Hypothalamus (tissue), 51 donors: Measurements from ENCODE around the gene AGBL4.
"Not testable (repeated sequence)": the region's sequence is repeated elsewhere in the genome, so short reads cannot be mapped to it uniquely, and the experiment has no call there.

Source experiments
- DNase-seq, 51 donors: peaks; one replicate each; lab custom pipeline; 2025; lab: John Stamatoyannopoulos, UW

The AGBL4 gene

DNA sequence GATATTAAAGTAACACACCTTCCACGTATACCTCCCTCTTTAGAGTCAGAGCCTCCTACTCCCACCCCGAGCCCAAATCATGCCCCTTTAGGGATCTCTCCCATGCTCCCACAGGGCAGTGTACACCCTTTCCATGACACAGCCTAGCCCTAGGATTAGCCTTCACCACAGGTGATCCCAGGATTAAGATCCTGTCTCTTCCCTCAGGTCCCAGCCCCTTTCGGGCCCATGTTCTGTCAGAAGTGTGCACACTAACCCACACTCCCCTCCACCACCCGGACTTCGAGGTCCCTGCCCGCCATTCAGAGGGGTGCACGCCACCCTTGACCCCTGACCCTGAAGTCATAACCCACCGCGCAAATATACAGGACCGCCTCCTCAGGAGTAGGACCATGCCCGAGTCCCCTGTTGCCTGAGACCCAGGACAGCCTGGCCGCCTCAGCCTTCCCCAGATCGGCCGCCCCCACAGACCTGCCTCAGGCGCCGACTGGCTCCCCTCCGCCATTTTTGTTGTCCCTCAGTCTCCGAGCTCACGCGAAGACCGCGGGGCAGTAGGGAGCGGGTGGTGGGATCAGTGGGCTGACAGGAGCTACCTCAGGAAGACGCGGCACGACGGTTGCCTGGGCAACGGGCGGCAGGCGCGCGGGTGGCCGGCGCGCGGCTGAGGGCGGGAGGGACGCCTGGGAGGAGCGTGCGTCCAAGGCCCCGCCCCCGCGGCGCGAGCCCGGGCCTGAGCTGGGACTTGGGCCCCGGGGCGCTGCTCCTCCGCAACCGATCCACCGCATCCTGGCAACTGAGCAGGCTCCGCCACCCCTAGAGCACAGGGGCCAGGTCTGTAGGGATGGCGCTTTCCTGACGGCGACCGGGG lies at the start of gene AGBL4:
Gene AGBL4, minus strand, starts transcription at position 663 of the 868 bp plus-strand sequence.
- DNase-seq, result peak in 41 of 51 donors; percentile 4 to 76 (median 54)

DNA sequence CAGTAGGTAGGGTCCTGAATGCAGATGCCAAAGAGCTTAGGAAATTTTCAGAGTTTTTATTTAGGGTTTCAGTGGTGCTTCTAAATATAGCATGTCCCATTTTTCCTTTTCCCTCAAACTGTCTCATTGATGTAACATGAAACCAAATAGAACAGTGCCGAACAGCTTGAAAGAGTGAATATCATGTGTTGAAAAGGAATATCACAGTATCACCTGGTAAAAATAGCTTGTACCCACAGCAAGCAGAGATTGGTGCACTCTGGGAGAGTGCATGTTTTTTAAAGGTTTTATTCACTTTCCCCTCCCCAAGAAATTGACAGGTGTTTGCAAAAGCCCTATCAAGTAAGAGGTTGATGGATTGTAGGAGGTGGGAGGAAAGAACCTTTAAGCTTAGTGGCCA lies 43.1 kb upstream of the AGBL4 start:
- DNase-seq, result no peak

DNA sequence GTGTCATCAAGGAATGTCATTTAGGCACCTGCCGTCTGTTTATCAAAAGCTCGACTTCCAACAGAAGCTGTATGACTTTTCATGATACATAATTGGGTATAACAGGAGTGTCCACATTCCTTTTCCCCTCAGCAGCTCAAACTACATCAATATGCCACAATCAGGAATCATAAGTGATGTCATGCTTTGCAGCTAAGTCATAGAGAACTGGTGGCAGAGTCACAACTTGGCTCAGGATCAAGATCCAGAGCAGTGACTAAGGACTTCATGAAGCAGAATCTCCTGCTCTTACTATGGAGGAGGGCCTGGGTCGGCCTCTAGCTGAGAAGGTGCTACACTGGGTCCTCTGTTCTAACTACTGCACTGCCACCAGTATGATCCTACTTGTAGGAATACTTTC lies 36.5 kb upstream of the AGBL4 start:
- DNase-seq, result peak in 1 of 51 donors; percentile 27

DNA sequence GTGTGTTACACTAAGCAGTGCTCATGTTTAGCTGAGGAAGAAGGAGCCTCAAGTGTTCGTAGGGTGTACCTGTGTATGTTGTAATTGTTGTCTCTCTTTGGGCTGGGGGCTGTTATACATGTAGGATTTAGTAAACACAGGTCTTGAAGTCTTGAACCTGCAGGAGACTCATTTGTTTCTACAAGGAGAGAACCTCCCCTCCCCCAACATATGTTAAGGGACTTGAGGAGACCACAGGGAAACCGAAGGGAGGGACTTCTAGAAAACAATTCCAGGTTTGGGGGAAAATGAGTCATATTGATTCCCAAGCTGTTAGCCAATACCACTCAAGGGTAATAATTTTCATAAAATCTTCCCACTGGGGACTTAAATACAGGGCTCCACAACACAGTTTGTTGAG lies 25.0 kb upstream of the AGBL4 start:
- no peak for DNase-seq

DNA sequence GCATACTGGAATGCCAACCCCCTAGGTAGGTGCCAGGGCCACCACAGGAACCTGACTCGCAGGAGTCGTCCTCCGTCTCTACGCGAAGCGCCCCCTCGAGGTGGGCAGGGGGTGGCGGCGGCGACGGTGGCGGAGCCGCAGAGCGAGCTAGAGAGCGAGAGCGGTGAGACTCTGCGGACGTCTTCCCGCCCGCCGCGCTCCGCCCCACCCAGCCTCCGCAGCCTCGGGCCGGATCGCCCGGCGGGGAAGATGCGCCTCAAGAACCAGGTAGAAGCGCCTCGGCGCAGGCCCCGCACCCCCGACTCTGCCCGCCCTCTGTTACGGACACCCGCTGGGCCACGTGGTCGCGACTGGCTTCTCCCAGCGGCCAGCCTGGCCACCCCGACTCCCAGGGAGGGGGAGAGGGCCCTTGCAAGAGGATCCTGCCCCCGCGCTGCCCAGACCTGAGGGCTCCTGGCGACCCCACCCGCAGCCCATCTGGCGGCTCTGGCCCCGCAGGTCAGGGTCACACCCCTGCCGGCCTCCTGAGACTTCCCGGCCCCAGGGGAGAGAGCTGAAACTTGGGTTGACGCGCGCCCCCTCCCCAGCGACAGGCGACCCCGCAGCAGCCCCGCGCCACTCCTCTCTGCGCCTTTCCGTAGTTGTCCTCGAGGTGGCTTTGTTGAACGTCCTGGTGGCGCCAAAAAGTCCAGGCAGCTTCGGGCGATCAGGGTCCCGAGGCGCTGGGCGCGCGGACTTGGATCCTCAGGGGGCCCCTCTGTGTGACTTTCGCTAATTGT lies 24.4 kb upstream of the AGBL4 start:
- peak in 22 of 51 donors; percentile 3 to 61 (median 10) for DNase-seq

DNA sequence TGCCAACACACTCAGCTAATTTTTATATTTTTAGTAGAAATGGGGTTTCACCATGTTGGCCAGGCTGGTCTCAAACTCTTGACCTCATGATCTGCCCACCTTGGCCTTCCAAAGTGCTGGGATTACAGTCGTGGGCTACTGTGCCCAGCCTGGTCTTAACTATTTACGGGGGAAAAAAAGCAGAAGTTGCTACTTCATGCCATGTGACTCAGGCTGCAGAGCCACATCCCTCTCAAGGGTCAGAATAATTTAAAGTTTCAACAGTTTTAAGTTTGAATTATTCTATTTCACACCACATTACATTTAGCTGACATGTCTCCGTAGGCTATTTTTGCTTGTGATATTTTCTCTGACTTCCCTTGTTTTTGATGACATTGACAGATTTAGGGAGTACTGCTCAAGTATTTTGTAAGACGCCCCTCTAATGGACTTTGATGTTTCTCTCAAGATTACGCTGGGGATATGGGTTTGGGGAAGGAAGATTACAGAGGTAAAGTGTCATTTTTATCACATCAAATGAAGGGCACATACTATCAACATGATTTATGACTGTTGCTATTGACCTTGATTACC lies 14.6 kb upstream of the AGBL4 start:
- no peak for DNase-seq

DNA sequence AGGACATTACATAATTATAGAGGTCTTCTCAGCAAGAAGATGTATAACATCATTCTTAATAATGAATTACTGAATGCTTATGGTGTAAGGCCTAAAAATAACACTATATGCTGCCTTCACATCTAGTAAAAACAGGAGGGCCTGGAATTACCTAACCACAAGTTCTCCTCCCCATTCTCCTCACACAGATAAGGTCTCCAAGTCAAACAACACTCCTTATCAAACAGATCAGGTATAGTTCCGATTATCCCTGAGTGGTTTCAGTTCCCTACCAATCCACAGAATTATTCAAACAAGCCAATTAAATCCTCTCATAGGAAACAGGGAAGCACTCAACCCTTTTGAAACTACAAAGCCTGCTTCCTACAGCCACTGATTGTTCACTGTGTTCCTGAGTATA lies 4.0 kb upstream of the AGBL4 start:
- no peak for DNase-seq

DNA sequence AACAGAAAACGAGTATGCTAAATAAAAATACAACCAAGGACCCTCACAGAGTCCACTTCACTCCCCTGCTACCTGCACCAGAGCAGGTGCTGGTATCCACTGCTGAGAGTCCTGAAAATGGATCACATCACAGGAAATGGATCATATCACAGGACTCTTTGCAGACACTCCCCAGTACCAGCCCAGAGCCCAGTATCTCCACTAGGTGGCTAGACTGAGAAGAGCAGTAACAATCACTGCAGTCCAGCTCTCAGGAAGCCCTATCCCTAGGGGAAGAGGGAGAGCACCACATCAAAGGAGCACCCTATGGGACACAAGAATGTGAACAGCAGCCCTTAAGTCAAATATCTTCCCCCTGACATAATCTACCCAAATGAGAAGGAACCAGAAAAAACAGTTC lies 28.0 kb downstream of the AGBL4 start:
- DNase-seq, result no peak

DNA sequence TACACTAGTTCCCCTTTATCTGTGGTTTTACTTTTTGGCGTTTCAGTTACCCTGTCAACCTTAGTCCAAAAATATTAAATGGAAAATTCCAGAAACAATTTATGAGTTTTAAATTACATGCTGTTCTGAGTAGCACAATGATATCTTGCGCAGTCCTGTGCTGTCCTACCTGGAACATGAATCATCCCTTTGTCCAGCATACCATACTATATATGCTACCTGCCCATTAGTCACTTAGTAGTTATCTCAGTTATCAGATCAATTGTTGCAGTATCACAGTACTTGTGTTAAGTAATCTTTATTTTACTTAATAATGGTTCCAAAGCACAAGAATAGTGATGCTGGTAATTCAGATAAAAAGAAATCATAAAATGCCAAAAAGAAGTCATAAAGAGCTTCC lies 52.7 kb downstream of the AGBL4 start:
- DNase-seq, result no peak

DNA sequence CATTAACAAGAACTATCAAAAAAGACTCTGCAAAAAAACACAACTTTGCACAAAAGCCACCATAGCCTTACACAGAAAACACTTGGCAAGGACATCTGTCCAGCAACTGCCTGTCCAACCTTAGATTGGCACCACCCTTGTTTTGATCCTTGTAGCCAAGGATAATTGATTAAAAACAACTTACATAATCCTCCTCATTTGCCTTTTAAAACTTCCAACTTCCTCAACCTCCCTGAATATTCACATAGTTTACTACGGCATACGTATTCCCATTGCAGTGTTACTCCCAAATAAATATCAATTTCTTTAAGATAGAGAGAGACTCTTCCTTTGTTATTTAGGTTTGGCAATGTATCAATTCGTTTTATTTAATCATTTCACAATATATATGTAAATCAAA lies 72.4 kb downstream of the AGBL4 start:
- DNase-seq, result no peak

DNA sequence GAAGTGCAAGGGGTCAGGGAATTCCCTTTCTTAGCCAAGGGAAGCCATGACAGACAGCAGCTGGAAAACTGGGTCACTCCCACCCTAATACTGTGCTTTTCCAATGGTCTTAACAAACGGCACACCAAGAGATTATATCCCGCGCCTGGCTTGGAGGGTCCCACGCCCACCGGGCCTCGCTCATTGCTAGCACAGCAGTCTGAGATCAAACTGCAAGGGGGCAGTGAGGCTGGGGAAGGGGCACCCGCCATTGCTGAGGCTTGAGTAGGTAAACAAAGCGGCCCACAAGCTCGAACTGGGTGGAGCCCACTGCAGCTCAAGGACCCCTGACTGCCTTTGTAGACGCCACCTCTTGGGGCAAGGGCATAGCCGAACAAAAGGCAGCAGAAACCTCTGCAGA lies 108.5 kb downstream of the AGBL4 start:
- DNase-seq, result not testable (repeated sequence)

DNA sequence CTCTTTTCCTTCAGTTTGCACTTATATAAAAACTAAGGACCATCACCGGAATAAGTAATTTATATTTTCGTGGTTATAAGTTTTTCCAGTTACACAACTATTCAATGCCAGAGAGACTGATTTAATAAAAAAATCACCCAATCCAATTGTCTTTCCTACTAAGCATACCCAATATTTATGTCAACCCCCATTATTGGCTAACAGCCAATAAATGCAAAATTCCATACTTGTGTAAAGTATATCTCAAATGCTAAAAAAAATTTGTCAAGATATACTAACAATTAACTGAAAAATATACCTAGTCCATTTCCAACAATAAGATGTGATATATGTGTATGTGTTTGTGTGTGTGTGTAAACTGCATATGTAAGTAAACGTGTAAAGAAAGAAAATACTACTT lies 117.4 kb downstream of the AGBL4 start:
- DNase-seq, result no peak

DNA sequence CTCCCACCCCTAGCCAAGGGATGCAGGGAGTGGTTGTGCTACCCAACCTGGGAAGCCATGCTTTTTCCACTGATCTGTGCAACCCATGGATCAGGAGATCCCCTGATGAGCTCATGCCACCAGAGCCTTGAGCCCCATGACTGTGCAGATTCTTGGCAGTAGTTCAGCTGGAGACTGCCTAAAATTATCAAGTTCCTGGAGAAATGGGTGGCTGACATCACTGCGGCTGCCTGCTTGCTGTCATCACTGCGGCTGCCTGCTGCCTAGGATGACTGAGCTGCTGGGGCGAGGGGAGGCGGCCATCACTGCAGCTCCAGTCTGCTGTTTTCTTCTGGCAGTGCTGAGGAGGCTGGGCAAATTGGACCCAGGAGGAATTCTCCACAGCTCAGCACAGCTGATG lies 159.2 kb downstream of the AGBL4 start:
- DNase-seq, result no peak

DNA sequence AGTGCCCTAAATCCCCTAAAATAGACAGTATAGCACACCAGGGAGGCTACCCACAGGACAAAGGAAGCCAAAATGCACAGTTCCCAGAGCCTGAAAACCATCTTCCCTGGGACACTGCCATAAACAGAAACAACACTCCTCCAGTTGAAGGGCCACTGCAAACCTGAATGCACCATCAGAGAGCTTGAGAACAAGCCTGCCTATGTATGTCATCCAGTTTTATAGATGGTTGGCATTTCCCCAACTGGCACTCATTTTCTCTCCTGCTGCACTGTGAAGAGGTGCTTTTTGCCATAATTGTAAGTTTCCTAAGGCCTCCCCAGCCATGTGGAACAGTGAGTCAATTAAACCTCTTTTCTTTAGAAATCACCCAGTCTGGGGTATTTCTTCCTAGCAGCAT lies 169.0 kb downstream of the AGBL4 start:
- no peak for DNase-seq

DNA sequence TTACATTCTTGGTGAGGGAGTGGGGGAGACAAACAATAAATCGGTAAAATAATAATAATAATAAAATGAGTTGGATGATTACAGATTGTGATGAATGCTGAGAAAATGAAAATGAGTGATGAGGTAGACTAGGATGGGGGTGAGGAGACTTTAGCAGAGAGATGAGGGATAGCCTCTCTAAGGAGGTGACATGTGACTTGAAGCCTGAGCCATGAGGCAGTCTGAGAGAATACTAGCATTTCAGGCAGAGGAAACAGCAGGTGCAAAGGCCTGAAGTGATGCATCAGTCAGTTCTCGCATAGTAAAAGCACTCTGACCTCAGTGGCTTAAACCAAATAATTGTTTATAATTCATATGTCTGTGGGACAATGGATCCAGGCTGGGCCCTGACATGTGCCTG lies 181.2 kb downstream of the AGBL4 start:
- DNase-seq, result no peak

DNA sequence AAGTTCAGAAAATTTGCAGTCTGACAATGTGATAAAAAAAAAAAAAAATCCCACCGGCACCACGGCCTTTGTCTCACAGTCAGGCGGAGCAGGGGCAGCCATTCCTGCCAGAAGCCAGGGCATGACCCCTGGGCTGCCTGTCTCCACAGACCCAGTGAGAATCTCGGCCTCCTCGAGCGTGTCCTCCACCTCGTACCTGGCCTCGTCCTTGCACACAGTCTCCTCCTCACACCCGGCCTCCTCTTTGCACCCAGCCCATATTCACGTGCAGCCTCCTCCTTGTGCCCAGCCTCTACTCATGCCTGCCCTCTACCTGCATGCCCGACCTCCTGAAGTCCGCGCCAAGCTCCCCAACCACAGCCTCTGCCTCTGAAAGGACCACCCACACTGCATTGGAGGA lies 182.0 kb downstream of the AGBL4 start:
- DNase-seq, result no peak

DNA sequence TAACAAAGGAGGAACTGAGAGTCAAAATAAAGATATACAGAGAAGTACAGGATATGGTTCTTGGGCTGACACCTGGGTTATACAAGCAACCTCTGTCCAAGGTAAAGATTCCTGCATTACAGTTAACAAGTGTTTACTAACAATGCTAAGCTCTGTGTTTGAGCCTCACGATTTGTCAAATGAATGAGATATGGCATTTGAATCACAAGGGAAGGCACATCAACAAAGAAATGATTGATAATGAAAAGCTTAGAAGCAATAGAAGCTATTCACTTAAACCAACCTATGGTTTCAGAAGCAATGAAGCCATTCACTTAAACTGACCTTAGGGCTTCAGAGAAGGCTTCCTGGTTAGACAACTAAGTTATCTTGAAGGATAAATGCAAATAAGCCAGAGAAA lies 199.5 kb downstream of the AGBL4 start:
- DNase-seq, result no peak

DNA sequence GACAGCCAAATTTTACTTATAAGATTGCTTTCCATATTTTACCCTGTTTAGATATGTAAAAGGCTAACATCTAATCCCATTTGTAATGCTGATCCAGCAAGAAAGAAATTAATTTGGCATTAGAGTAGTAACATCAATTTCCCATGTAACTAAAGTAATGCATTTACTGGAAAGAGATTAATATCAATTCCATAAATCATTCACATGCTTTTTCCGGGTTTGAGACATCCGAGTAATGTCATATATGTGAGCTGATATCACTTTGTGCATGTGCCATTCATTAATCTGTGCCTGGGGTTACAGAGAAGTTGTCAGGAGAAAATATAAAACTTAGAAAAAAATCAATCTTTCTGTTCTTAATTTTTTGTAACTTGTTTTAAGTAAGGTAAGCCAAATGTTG lies 206.1 kb downstream of the AGBL4 start:
- DNase-seq, result no peak

DNA sequence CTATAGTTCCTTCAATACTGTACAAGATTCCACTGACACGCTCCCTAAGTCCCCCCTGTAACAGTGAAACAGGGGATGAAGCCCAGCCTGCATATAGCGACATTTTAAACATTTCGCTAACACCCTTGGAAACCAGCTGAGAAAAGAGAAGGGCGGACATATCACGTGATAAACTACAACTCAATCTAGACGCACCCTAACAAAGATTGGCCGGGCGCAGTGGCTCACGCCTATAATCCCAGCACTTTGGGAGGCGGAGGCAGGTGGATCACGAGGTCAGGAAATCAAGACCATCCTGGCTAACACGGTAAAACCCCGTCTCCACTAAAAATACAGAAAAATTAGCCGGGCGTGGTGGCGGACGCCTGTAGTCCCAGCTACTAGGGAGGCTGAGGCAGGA lies 236.7 kb downstream of the AGBL4 start:
- DNase-seq, result not testable (repeated sequence)

DNA sequence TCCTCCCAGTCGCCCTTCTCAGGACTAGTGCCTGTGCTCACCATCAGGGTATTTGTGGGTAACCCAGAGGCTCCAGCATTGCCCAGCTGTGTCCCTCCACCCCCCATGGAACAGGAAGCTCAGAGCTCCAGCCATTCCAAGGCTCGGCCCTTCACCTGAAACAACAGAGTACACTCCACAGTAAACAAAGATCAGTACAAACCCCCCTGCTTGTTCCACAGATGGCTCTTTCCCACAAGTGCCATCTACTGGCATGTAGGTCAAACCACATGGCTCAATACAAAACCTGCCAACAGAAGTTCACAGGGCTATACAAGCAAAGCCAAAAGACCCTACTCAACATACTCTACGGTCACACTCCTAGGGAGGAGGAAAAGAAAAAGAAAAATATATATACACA lies 258.7 kb downstream of the AGBL4 start:
- no peak for DNase-seq

DNA sequence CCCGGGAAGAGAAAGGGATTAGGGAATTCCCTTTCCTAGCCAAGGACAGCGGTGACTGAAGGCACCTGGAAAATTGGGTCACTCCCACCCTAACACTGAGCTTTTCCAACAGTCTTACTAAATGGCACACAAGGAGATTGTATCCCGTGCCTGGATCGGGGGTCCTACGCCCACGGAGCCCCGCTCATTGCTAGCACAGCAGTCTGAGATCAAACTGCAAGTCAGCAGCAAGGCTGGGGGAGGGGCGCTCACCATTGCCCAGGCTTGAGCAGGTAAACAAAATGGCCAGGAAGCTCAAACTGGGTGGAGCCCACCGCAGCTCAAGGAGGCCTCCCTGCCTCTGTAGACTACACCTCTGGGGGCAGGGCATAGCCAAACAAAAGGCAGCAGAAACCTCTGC lies 285.6 kb downstream of the AGBL4 start:
- DNase-seq, result not testable (repeated sequence)

DNA sequence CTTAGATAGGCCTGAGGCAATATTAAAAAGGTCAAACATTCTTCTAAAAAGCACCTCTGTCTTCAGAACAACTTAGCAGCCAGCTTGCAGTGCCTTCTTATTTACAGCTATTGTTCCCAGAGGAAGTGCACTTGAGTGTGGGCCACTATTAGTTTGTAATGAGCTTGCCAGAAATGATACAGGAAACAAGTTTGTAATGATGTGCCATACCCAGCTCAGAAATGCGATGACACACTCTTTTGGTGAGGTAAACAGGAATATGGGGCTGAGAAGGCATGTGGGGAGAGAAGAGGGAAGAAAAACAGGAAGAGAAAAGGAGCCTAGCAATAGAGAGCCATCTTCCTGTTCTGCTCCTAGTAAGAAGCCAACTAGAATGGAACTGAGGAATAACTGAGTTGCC lies 295.4 kb downstream of the AGBL4 start:
- DNase-seq, result no peak
